Vagina (tissue), 2 donors: ENCODE results near the gene CIAO1. TPM values are rescaled to one million over a fixed set of nuclear protein-coding genes. Genes with fewer than 3 reads are reported as not detected.
"Not testable (repeated sequence)": the region's sequence is repeated elsewhere in the genome, so short reads cannot be mapped to it uniquely, and the experiment has no call there.

ENCODE experiments used
- DNase-seq, 2 donors: peaks; one replicate each; pipeline ENCODE4 v3.0.0-alpha.2; 2017; ENCODE audit errors: extremely low spot score in 2 of 2
- H3K27ac ChIP-seq: fragments of 200-600 bp; sonication (generic); one replicate; pipeline ENCODE4 v1.5.1; 2019
- H3K27me3 ChIP-seq: fragments of 200-600 bp; sonication (generic); one replicate; pipeline ENCODE4 v1.5.1; 2019
- H3K36me3 ChIP-seq, 2 donors: fragments of 200-600 bp; sonication (generic); one replicate each; pipeline ENCODE4 v1.5.1; 2017 to 2019
- H3K4me1 ChIP-seq: fragments of 200-600 bp; sonication (generic); one replicate; pipeline ENCODE4 v1.5.1; 2019
- H3K4me3 ChIP-seq, 2 donors: fragments of 200-600 bp; sonication (generic); 1 replicate in 1 of 2; 2 replicates in 1 of 2; pipeline ENCODE4 v1.5.1; 2016 to 2019
- H3K9me3 ChIP-seq: fragments of 200-600 bp; sonication (generic); one replicate; pipeline ENCODE4 v1.5.1; 2019
- CTCF ChIP-seq, 3 experiments: fragments of 450-650 bp in 2 of 3; fragments of 200-600 bp in 1 of 3; sonication (generic) in 1 of 3; IDR thresholded peaks; one replicate each; pipeline ENCODE4 v1.5.1; 2017 to 2019; ENCODE audit warnings: antibody characterized with exemption in 3 of 3, mild to moderate bottlenecking in 2 of 3, moderate library complexity in 2 of 3
- POLR2A ChIP-seq, 2 donors: fragments of 450-650 bp; IDR thresholded peaks; one replicate each; pipeline ENCODE4 v1.6.1; 2017; ENCODE audit warnings: antibody characterized with exemption in 2 of 2, mild to moderate bottlenecking in 2 of 2, moderate library complexity in 2 of 2
- POLR2AphosphoS5 ChIP-seq, 2 donors: sonication (generic); formaldehyde crosslinking; IDR thresholded peaks; one replicate each; pipeline ENCODE4 v1.9.0; 2017; ENCODE audit warnings: antibody characterized with exemption in 2 of 2, mild to moderate bottlenecking in 2 of 2, low read depth in 1 of 2; ENCODE audit not compliant: insufficient read depth in 1 of 2
- intact Hi-C: fragments of 100-400 bp; cut with DNase I; formaldehyde crosslinking; loops from one replicate; pipeline ENCODE4 v1.15.1; 2023
- total RNA-seq: library from RNA; depleted of rRNA; stranded (reverse); fragments of >200 nt; gene quantifications from one replicate; pipeline ENCODE4 v1.2.3, GENCODE V29; 2016

Gene CIAO1
- total RNA-seq: 92.6 TPM

GRCh38 chr2:96265840-96266679, at the start of gene CIAO1, which contains the start of gene TMEM127:
Gene CIAO1, plus strand, starts transcription at chr2:96266225. Its CDS starts 126 bp downstream, at chr2:96266351.
Gene TMEM127, minus strand, starts transcription at chr2:96265997. Its CDS starts 616 bp downstream, at chr2:96265381.
- no peaks in the 10 kb centered on the region for H3K27me3 ChIP-seq
- peak within 1 kb of the TSS; percentile 85 to 91 for H3K4me3 ChIP-seq
- no peaks in the 10 kb centered on the region for H3K9me3 ChIP-seq
- intact Hi-C loops: no loop called here
- H3K36me3 ChIP-seq: peaks cover 0 to 28% of the 10 kb centered on the region in 2 donors
- DNase-seq: peak in 1 of 2 donors; percentile 98
- peak within 1 kb of the TSS; percentile 77 for H3K27ac ChIP-seq
- H3K4me1 ChIP-seq: peaks cover 50% of the 10 kb centered on the region
- TF ChIP-seq POLR2AphosphoS5 (IDR thresholded peaks at IDR 0.05; ENCODE audit: insufficient read depth in 1 of 2, low read depth in 1 of 2) (peak; percentile 94 to 95), POLR2A (IDR thresholded peaks at IDR 0.05) (peak in 1 of 2 donors; percentile 76), CTCF (IDR thresholded peaks at IDR 0.05) (peak in 2 of 3 experiments; percentile 17 to 28)

DNA sequence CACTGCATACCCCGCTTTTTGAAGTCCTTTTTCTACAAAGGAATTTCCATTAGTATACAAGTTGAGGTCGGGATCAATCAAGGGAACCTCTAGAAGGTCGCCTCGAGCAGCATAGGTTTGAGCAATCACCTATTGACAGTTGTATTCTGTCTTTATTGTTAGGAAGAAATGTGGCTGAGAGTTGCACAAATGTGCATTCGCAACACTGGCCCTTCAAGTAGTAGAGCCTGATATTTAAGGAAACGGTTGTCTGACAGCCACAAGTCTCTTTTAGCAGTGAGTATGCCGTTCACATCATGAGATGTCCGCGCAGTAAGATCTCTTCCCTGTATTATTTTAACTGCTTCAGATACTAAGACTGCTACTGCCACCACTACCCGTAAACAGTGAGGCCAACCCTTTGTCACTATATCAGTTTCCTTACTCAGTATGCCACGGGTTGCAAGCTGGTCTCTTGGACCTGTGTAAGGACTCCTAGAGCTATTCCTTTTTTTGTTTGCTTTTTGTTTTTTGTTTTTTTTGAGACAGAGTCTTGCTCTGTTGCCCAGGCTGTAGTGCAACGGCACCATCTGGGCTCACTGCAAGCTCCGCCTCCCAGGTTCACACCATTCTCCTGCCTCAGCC, 47.4 kb upstream of the CIAO1 start:
- DNase-seq: no peak
- no peaks in the 10 kb centered on the region for H3K36me3 ChIP-seq
- H3K27me3 ChIP-seq: no peaks in the 10 kb centered on the region
- TF ChIP-seq POLR2AphosphoS5 (IDR thresholded peaks at IDR 0.05; ENCODE audit: insufficient read depth in 1 of 2, low read depth in 1 of 2) (no peak), POLR2A (IDR thresholded peaks at IDR 0.05) (no peak), CTCF (IDR thresholded peaks at IDR 0.05) (no peak)
- no peak overlapping the region for H3K4me3 ChIP-seq
- H3K9me3 ChIP-seq: no peaks in the 10 kb centered on the region
- intact Hi-C loops: no loop called here
- H3K4me1 ChIP-seq: no peaks in the 10 kb centered on the region
- no peak overlapping the region for H3K27ac ChIP-seq

DNA sequence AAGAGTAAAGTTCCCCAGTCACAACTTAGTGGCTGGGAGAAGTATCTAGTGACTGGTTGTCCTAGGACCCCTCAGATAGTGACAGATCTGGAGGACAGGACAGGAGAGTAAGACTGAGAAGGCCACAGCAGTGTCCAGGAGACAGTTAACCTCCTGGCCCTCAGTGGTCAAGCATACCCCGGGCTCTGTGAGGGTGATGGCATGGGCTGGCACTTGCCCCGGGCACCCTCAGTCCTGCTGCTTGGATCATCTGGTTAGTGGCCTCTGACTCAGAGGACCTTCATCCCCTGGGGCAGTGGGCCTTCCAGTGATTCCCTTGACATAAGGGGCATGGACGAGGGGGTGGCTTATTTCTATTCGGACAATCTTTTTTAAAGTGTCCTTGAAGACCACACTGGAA, 46.1 kb upstream of the CIAO1 start:
- H3K4me3 ChIP-seq, DNase-seq, H3K27me3 ChIP-seq, H3K36me3 ChIP-seq, intact Hi-C loops, H3K4me1 ChIP-seq, H3K27ac ChIP-seq, H3K9me3 ChIP-seq: not testable (repeated sequence)

DNA sequence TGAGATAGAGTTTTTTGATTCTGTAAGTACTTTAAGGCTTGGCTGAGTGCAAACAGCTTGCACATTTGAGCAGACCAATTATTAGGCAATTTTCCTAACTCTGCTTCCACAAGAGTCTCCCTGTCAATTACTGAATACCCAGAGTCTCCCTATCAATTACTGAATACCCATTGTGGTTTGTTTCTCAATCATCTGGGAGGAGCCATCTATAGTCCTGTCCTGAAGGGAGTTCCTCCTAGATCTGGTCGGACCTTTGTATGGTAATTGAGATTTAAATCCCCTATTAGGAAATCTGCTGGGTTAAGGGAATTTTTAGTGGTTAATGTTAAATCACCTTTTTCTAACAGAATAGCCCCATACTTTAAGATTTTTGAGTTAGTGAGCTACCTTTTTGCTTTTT, 44.9 kb upstream of the CIAO1 start:
- H3K4me1 ChIP-seq, H3K4me3 ChIP-seq, H3K9me3 ChIP-seq, DNase-seq, H3K27ac ChIP-seq, H3K27me3 ChIP-seq, H3K36me3 ChIP-seq, intact Hi-C loops: not testable (repeated sequence)

- TF ChIP-seq POLR2AphosphoS5 (IDR thresholded peaks at IDR 0.05; ENCODE audit: insufficient read depth in 1 of 2, low read depth in 1 of 2) (no peak), CTCF (IDR thresholded peaks at IDR 0.05) (no peak), POLR2A (IDR thresholded peaks at IDR 0.05) (no peak)
- Histone ChIP-seq H3K9me3 (no peaks in the 10 kb centered on the region), H3K4me1 (no peaks in the 10 kb centered on the region), H3K27ac (no peak overlapping the region), H3K27me3 (no peaks in the 10 kb centered on the region), H3K36me3 (no peaks in the 10 kb centered on the region), H3K4me3 (no peak overlapping the region)
- intact Hi-C loops: no loop called here
- no peak for DNase-seq
Measured at GRCh38 chr2:96225016-96225533, 41.0 kb upstream of the CIAO1 start.

DNA sequence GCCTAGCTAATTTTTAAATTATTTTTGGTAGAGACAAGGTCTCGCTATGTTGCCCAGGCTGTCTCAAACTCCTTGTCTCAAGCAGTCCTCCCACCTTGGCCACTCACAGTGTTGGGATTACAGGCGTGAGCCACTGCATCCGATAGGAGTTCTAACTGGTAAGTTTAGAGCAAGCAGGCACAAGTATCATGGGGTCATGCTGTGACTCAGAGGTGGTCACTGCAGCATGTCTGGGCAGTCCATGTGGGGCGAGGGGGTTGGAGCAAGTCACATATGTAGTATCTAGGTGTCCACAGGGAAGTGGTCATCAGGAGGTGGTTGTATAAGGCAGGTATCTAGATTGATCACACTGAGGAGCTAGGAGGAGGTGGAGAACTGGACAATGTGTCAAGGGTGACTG, 34.7 kb upstream of the CIAO1 start:
- TF ChIP-seq POLR2A (IDR thresholded peaks at IDR 0.05) (no peak), POLR2AphosphoS5 (IDR thresholded peaks at IDR 0.05; ENCODE audit: insufficient read depth in 1 of 2, low read depth in 1 of 2) (no peak)
- Histone ChIP-seq H3K9me3 (no peaks in the 10 kb centered on the region), H3K4me1 (no peaks in the 10 kb centered on the region), H3K27me3 (no peaks in the 10 kb centered on the region), H3K4me3 (no peak overlapping the region), H3K36me3 (no peaks in the 10 kb centered on the region), H3K27ac (no peak overlapping the region)
- intact Hi-C loops: no loop called here
- no peak for DNase-seq
